ENCODE measurements around the gene IDI2.

The IDI2 gene

DNA sequence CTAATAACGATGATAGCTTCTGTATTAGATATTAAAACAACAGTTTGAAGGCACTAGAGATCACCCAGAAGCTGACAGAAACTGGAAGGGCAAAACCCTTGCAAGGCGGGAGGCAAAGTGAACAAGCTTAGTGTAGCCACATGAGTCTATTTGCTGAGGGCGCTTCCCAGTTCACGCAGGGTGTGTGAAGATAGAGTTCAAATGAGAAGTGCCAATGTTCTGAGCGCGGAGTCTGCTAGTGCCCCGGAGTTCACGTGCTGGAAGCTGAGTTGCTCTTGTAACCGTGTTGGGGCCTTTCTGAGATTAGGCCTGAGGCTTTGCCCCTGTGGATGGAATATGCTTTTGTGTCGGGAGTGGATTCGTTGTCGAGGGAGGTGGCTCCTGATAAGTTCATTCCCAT is 54.0 kb downstream of the IDI2 start:
- DNase-seq (ENCODE audit: low spot score), result no peak
- TF ChIP-seq, protein P1, sequence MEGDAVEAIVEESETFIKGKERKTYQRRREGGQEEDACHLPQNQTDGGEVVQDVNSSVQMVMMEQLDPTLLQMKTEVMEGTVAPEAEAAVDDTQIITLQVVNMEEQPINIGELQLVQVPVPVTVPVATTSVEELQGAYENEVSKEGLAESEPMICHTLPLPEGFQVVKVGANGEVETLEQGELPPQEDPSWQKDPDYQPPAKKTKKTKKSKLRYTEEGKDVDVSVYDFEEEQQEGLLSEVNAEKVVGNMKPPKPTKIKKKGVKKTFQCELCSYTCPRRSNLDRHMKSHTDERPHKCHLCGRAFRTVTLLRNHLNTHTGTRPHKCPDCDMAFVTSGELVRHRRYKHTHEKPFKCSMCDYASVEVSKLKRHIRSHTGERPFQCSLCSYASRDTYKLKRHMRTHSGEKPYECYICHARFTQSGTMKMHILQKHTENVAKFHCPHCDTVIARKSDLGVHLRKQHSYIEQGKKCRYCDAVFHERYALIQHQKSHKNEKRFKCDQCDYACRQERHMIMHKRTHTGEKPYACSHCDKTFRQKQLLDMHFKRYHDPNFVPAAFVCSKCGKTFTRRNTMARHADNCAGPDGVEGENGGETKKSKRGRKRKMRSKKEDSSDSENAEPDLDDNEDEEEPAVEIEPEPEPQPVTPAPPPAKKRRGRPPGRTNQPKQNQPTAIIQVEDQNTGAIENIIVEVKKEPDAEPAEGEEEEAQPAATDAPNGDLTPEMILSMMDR (conservative IDR thresholded peaks at IDR 0.05; ENCODE audit: low read depth), result no peak
- CTCF ChIA-PET, result no interaction called here
- H3K27ac ChIP-seq, result no peak overlapping the region
- POLR2A ChIA-PET (ENCODE audit: low non-redundant PET), result no interaction called here

DNA sequence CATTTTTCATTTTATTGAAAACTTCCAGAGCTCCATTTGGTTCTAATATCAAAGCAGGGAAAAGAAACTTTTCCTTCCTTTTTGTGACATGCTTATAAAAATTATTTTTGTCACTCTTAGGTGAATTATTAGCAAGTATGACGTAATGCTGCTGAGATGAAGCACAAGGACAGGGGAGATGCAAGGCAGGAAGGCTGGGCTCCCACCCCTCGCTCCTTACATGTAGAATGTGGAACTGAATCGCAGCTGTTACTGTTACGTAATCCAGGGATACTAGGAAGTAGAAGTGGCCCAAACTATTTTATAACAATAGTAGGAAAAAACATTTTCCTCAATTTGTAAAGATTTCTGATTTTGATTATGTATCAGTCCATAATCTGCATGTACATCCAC is 54.5 kb downstream of the IDI2 start:
- POLR2A ChIA-PET (ENCODE audit: low non-redundant PET), result no interaction called here
- CTCF ChIA-PET, result no interaction called here

DNA sequence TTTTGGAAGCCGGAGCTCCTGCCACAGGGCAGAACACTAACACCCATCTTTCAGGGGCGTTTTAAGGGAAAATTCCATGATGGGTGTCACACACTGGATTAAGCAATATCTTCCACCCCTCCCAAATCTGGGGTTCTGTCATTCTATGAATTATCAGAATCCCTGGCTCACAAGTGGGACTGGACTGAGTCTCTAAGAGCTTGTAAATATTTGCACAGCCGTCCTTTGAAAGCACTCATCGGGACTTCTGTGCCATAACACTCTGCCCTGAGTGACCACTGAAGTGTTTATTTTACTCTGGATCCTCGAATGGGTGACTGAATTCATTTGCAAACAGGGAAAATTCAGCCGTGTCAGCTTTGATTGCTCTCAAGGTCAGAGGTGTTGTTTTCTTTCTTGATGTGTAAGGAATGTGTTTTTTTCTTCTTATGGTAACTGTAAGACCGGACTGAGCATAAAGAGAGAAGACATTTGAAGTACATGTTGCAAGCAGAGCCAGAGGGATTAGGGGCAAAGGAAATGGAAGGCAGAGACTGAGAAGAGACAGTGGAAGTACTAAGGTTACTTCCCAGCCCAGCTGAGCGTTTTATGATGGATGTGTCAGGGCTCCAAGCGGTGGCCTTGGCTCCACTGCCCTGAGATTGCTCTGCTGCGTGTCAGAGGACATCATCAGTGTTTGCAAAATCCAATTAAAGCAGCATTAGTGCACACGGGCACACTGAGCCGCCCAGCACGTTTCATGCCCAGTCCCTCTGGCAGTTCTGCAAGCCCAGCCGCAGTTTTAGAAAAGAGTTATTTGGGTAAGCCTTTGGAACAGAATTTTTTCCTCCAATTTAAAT is 55.1 kb downstream of the IDI2 start:
- ChIA-PET CTCF (no interaction called here), POLR2A (ENCODE audit: low non-redundant PET) (no interaction called here)
- no peak overlapping the region for H3K27ac ChIP-seq
- DNase-seq (ENCODE audit: low spot score), result no peak
- TF ChIP-seq, protein P1 (conservative IDR thresholded peaks at IDR 0.05; ENCODE audit: low read depth), result no peak

More for the DNA sequence above, 54.5 kb downstream of the IDI2 start:
- no peak for DNase-seq (ENCODE audit: low spot score)
- H3K27ac ChIP-seq, result no peak overlapping the region
- TF ChIP-seq, protein P1 (conservative IDR thresholded peaks at IDR 0.05; ENCODE audit: low read depth), result no peak

DNA sequence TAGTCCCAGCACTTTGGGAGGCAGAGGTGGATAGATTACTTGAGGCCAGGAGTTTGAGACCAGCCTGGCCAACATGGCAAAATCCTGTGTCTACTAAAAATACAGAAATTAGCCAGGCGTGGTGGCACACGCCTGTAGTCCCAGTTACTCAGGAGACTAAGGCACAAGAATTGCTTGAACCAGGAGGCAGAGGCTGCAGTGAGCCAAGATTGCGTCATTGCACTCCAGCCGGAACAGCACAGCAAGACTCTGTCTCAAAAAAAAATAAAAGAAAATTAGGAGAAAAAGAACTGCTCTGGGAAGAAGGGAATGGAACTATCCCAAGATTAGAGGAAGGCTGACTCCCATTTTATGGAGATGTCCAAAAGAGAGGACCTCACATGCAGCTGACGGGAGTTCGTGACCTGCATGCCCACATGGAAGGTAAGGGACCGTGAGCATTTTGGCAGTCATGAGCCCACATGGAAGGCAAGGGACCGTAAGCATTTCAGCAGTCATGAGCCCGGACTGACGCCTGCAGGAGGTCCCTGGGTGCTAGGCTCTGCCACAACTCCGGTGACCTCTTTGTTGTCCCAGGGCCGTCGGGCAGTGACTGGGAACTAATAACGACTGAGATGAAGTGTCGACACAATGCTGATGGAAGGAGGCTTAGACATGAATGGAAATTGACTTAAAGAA is 56.0 kb downstream of the IDI2 start:
- TF ChIP-seq, protein P1 (conservative IDR thresholded peaks at IDR 0.05; ENCODE audit: low read depth), result no peak
- CTCF ChIA-PET, result no interaction called here
- no peak overlapping the region for H3K27ac ChIP-seq
- POLR2A ChIA-PET (ENCODE audit: low non-redundant PET), result no interaction called here
- no peak for DNase-seq (ENCODE audit: low spot score)
